ENCODE data around the gene PTGFR.

DNA sequence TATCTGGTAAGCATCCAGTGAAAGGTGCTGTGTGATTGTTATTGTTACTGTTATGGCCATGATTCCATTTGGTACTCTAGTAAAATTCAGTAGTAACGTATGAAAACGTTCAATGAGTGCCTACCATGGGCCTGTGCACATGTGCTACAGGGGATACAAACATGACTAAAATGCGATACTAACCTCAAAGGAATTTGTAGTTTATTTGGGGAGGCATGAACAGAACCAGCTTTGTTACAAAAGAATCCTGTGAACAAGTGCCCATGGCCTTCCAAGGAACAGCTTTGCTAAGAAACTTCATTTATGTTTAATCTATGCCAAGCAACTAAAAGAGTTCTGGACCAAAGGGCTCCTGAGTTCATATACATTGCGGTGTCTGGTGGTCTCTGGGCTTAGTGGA, 28.7 kb downstream of the PTGFR start:
- TF ChIP-seq RFX5 (IDR thresholded peaks at IDR 0.05; ENCODE audit: low read depth, low read length) (no peak), CHD1 (IDR thresholded peaks at IDR 0.05; ENCODE audit: low read depth, low read length) (no peak), POLR2A (IDR thresholded peaks at IDR 0.05; ENCODE audit: low read depth, low read length) (no peak), CEBPB (IDR thresholded peaks at IDR 0.05; ENCODE audit: low read depth, low read length) (no peak), RCOR1 (IDR thresholded peaks at IDR 0.05; ENCODE audit: insufficient replicate concordance, low read length) (no peak), FOS (IDR thresholded peaks at IDR 0.05; ENCODE audit: low read depth, low read length) (no peak), RAD21 (IDR thresholded peaks at IDR 0.05; ENCODE audit: low read length) (no peak), MAFK (IDR thresholded peaks at IDR 0.05; ENCODE audit: low read depth, low read length) (no peak), BHLHE40 (IDR thresholded peaks at IDR 0.05; ENCODE audit: low read depth, low read length) (no peak), MXI1 (IDR thresholded peaks at IDR 0.05; ENCODE audit: borderline replicate concordance, low read depth, low read length) (no peak), MAZ (IDR thresholded peaks at IDR 0.05; ENCODE audit: borderline replicate concordance, low read depth, low read length) (no peak)
- TF ChIP-seq, protein P1, sequence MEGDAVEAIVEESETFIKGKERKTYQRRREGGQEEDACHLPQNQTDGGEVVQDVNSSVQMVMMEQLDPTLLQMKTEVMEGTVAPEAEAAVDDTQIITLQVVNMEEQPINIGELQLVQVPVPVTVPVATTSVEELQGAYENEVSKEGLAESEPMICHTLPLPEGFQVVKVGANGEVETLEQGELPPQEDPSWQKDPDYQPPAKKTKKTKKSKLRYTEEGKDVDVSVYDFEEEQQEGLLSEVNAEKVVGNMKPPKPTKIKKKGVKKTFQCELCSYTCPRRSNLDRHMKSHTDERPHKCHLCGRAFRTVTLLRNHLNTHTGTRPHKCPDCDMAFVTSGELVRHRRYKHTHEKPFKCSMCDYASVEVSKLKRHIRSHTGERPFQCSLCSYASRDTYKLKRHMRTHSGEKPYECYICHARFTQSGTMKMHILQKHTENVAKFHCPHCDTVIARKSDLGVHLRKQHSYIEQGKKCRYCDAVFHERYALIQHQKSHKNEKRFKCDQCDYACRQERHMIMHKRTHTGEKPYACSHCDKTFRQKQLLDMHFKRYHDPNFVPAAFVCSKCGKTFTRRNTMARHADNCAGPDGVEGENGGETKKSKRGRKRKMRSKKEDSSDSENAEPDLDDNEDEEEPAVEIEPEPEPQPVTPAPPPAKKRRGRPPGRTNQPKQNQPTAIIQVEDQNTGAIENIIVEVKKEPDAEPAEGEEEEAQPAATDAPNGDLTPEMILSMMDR (conservative IDR thresholded peaks at IDR 0.05; ENCODE audit: low read depth, low read length) = no peak
- TF ChIP-seq, protein P2, sequence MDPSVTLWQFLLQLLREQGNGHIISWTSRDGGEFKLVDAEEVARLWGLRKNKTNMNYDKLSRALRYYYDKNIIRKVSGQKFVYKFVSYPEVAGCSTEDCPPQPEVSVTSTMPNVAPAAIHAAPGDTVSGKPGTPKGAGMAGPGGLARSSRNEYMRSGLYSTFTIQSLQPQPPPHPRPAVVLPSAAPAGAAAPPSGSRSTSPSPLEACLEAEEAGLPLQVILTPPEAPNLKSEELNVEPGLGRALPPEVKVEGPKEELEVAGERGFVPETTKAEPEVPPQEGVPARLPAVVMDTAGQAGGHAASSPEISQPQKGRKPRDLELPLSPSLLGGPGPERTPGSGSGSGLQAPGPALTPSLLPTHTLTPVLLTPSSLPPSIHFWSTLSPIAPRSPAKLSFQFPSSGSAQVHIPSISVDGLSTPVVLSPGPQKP (IDR thresholded peaks at IDR 0.05; ENCODE audit: borderline replicate concordance, low read depth, low read length) = no peak
- TF ChIP-seq, protein P3, sequence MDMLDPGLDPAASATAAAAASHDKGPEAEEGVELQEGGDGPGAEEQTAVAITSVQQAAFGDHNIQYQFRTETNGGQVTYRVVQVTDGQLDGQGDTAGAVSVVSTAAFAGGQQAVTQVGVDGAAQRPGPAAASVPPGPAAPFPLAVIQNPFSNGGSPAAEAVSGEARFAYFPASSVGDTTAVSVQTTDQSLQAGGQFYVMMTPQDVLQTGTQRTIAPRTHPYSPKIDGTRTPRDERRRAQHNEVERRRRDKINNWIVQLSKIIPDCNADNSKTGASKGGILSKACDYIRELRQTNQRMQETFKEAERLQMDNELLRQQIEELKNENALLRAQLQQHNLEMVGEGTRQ (IDR thresholded peaks at IDR 0.05; ENCODE audit: low read depth, low read length) = no peak

All from IMR-90 (cell line).